ENCODE results near the gene GRAMD2A.

Gene GRAMD2A

GRCh38 chr15:72163719-72164118, 33.9 kb downstream of the GRAMD2A start:
- no peak for DNase-seq

- DNase-seq: no peak
Observed at GRCh38 chr15:72162569-72162968, 35.0 kb downstream of the GRAMD2A start.

- no peak for DNase-seq
Observed at GRCh38 chr15:72161361-72162132, 36.0 kb downstream of the GRAMD2A start.

- no peak for DNase-seq
Observed at GRCh38 chr15:72160696-72161245, 36.8 kb downstream of the GRAMD2A start.

DNA sequence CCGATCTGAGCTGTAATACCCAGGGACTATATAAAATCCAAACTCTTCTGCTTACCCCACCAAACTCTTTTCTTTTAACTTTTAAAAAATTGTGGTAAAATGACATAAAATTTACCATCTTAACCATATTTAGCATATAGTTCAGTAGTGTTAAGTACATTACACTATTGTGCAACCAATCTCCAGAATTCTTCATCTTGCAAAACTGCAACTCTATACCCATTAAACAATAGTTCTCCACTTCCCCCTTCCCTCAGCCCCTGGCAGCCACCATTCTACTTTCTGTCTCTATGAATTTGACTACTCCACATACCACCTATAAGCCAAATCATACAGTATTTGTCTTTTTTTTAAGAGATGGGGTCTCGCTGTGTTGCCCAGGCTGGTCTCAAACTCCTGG, 40.7 kb downstream of the GRAMD2A start:
- DNase-seq: no peak

GRCh38 chr15:72155635-72156616, 41.7 kb downstream of the GRAMD2A start:
- DNase-seq: peak; percentile 13

GRCh38 chr15:72155003-72155621, 42.5 kb downstream of the GRAMD2A start:
- DNase-seq: peak; percentile 66

DNA sequence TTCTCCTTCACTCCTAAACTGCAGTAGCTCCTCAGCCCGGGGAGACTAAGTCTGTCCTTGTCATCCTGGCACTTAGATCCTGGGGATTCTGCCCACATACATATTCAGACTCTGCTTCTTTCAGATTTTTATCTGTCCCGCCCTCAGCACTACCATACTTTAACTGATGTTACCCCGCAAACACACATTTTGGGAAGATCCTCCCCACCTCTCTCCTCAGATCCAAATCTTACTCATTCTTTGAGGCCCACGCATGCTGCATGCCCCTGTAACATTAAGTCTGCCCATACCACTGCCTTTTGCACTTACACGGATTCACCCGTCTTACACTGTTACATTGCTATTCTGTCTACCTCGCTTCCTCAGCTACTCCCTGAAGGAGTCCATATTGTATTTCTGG, 43.3 kb downstream of the GRAMD2A start:
- DNase-seq: no peak

DNA sequence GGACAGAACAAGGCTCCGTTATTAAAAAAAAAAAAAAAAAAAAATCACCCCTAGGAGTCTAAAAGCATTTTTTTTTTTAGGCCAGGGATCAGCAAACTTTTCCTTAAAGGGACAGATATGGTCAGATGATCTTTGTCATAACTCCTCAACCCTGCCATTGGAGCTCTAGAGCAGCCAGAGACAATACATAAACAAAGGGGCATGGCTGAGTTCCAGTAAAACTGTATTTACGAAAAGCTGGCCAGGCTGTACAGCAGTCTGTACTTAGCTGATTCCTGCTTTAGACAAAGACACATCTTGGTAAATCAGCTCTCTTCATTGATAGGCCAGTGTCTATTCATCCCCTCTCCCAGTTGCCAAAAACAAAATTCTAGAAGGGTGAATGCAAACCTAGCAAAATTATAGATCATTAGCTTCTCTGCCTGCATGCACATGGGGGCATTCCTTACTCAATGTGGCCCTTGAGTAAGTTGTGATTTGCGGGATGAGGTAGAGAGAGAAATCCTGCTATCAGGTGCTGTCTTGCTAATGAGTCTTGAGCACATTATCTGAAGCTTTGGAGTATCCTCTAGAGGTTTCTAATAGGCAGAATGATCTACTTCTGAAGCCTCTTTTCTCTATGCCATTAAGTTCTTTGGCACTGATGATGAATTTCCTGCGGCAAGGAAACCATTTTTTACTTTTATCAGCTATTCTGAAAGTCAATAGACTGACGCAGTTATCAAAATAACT, 44.2 kb downstream of the GRAMD2A start:
- no peak for DNase-seq

DNA sequence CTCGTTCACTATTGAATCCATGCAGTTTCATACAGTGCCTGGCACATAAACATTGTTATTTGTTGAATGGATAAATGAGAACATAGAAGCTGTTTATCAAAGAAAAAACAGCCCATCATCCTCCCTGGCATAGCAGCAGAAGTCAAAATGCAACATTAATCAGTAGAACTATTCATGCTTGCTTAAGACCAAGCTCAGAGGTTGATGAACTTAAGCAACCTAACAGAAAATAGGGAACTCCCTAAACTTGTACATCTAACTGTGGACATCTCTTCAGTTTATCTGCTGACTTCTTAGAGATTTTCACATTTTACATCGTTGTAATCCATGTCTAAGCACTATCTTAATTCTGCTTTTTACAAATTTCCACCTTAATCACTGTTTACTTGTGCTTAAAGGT, 50.2 kb downstream of the GRAMD2A start:
- DNase-seq: no peak

DNA sequence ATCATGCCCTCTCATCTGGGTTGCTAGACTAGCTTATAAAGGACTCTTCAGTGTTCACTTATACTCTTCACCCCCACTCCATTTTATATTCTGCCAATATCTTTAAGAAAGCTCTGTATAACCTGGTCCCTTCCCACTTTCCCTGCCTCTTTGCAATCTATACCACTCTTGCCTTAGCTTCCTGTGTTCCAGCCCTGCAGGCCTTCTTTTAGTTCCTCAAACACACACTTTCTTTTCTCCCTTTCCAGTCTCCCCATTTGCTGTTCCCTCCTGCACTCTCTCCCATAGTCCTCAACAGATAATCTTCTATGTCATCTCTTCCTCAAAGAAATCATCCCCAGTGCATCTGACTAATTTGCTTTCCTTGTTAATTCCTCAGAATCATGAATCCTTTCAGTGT, 50.7 kb downstream of the GRAMD2A start:
- DNase-seq: no peak

- no peak for DNase-seq
Observed at GRCh38 chr15:72146221-72146620, 51.4 kb downstream of the GRAMD2A start.

DNA sequence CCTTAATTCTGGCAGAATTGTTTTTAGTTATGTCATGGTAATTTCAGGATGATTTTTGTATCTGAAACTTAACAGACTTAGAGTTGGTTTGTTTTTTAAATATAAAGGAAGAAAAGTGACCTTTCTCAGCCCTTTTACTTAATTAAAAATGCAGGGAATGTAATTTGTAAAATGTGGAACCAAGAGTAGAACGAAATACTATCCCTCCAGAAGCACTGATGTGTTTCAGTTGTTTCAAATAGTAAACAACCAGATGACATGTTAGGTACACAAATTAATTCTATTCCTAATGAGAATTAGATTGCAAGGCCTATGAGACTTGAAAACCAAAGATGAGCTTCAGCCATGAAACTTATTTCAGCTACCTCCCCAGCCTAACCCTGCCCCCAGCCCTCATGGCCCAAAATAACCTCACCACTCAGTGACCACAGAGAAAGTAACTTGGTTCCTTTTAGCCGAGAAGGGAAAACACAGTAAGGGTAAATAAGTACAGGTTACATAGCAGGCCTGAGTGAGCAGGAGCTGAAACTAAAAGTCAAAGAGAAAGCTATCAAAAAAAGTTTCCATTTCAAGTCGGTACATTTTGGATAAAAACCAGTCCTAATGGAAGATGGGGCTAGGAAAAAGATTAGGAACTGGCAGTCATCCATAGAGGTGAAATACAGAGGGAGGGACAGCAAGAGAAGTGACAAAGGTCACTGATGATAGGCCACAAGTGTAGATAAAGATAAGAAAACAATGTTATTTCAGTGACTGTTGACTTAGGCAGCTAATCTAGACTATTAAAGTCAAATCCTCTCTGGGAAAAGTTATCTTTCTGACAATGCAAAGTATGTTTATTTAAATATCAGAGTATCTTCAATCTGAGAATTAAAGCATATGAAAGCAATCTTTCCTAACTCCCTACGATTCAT, 56.2 kb downstream of the GRAMD2A start:
- no peak for DNase-seq

DNA sequence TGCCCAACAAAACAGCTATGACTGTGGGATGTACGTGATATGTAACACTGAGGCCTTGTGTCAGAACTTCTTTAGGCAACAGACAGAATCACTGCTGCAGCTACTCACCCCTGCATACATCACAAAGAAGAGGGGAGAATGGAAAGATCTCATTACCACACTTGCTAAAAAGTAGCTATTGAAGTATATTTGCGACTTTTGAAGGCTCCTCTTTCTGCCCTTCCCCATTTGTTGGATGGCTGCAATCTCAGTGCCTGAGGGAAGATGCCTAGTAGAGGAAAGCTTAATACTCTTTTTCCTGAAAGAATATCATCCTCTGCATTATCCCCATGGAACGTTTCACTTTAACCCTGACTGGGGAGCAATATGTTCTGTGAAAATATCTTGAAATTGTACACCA, 57.5 kb downstream of the GRAMD2A start:
- DNase-seq: no peak

DNA sequence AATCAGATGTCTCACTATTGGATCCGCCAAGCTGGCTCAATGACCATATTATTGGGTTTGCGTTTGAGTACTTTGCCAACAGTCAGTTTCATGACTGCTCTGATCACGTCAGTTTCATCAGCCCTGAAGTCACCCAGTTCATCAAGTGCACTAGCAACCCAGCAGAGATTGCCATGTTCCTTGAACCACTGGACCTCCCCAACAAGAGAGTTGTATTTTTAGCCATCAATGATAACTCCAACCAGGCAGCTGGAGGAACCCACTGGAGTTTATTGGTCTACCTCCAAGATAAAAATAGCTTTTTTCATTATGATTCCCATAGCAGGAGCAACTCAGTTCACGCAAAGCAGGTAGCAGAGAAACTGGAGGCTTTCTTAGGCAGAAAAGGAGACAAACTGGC, 57.9 kb downstream of the GRAMD2A start:
- DNase-seq: no peak

DNA sequence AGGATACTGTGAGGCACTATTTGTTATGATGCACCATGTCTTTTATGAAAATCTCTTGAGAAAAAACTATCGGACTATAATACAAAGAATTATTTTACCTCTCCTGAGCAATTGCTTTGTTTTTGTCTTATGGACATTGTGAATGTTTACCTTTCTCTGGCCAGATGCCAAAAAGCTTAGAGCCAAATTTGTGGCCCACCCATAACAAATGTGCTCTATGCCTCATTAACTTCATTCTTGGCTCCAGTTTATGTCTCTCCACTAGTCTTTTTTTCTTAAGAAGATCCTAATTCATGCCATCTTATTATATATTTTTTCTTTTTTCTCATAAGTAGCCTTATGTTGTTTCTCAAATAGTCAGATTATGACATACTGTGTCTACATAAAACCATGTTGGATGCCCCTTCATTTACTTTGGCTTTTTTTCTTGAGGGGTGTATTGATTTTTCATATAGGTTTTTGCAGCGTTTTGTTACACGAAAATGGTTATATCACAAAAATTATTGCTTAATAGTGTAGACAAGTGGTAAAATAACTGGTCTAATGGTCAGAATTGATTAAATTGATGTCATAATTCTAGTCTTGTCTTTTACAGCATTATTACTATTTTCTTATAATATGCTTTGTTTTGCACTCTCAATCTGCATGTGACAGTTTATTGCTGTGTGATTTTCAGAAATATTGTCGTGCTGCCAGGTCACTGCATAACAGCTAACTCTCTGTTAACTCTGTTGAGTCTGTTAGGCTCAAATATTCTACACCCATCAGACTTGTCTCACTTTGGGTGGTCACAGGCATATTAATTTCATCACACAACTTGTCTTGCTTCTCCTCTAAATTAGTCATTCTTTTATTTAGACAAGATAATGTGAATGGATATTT, 61.2 kb downstream of the GRAMD2A start:
- DNase-seq: no peak

GRCh38 chr15:72135719-72136118, 61.9 kb downstream of the GRAMD2A start:
- DNase-seq: no peak

DNA sequence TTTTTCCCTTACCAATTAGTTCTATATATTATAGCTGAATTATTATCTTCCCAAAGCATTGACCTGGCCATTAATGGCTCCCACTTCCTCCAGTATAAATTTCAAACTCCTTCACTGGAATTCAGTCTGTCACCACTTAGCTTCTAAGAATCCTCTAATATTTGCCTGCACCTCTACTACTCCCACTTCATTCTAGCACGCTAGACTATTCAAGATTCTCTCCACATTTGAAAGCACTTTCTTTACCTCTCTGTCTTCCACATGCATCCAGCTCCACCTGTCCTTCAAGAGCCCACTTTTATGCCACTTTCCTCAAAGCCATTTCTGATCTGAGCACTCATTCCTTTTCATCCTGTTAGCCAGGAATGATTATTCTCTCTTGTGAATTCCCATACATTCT, 64.4 kb downstream of the GRAMD2A start:
- no peak for DNase-seq

DNA sequence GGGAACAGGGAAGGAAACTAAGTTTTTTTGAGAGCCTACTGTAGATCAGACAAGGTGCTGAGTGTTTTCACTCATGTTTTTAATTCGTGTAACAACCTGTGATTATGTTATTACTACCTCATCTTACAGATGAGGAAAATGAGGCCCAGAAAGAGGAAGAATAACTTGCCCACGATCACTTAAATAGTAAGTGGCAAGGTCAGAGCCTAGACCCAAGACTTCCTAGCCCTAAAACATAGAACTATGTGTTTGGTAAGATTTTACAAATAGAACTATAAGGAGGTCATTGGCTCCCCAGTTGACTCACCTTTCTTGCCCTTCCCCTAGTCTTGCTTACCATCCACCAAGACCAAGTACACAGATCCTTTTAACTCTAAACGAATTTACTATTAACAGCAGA, 65.7 kb downstream of the GRAMD2A start:
- DNase-seq: no peak

DNA sequence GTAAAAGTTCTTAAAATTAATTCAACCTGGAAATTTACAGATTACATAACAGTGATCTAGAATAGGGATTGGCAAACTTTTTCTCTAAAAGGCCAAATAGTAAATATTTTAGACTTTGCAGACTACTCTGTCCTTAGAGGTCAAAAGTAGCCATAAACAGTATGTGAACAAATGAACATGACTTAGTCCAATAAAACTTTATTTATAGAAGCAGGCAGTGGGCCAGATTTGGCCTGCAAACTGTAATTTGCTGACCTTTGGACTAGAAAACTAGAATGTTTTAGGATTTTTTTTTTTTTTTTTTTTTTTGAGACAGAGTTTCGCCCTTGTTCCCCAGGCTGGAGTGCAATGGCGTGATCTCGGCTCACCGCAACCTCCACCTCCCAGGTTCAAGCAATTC, 67.3 kb downstream of the GRAMD2A start:
- no peak for DNase-seq
